ENCODE results near the gene KCNIP4. TPM values are rescaled to one million over a fixed set of nuclear protein-coding genes. Genes with fewer than 3 reads are reported as not detected.

Gene KCNIP4
- polyA plus RNA-seq, 3 donors = 0.09 to 0.25 TPM; not detected in 1

DNA sequence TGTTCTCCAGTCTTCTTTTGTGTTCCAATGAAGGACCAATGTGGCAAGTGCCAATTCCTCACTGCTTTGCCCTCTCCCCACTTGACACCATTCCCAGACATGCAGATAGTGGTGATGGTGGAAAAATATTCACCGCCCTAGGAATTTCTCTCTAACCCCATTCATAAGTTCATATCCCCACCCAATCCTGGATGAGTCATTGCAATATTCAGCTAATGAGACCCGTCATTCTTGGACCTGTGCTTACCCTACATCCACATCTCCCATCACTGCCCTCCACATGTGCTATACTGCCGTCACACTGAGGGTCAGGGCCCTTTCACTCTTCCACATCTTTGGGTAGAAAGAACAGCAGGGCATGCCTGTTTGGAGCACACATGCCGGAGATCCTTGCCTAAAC is 199.2 kb downstream of the KCNIP4 start:
- no peaks in the 10 kb centered on the region for H3K4me1 ChIP-seq (ENCODE audit: control insufficient read depth in 1 of 2, insufficient read depth in 2 of 2, low read length in 2 of 2)
- H3K9ac ChIP-seq (ENCODE audit: insufficient read depth, low read length, poor library complexity, severe bottlenecking) = no peak overlapping the region
- H3K27me3 Mint-ChIP-seq (ENCODE audit: low read depth in 3 of 3) = peaks cover 0 to 2% (median 1%) of the 10 kb centered on the region in 3 donors
- H3K9me3 Mint-ChIP-seq = no peaks in the 10 kb centered on the region
- H3K4me3 Mint-ChIP-seq = no peak overlapping the region
- no peaks in the 10 kb centered on the region for H4K20me1 ChIP-seq (ENCODE audit: insufficient read depth, low read length)
- H2AFZ ChIP-seq (ENCODE audit: insufficient read depth, low read depth, low read length, poor library complexity, severe bottlenecking) = no peak overlapping the region
- H3K27ac Mint-ChIP-seq = no peak overlapping the region
- H3K9me3 ChIP-seq (replicated peaks in 1 of 2; ENCODE audit: control insufficient read depth in 1 of 2, insufficient read depth in 1 of 2, low read length in 2 of 2) = no peaks in the 10 kb centered on the region
- TF ChIP-seq CTCF (IDR thresholded peaks at IDR 0.05) = no peak
- H3K36me3 ChIP-seq (replicated peaks in 1 of 2; ENCODE audit: control insufficient read depth in 1 of 2, insufficient read depth in 2 of 2, low read length in 2 of 2) = no peaks in the 10 kb centered on the region
- no peak overlapping the region for H3K4me2 ChIP-seq (replicated peaks; ENCODE audit: extremely low read depth, low read length, poor library complexity, severe bottlenecking)
- 93% methylated on average over 3 of the region's 4 CpGs for WGBS (ENCODE audit: insufficient coverage)
- no peak overlapping the region for H3K4me3 ChIP-seq (replicated peaks in 1 of 3; ENCODE audit: low read depth in 2 of 3, low read length in 3 of 3)
- no peak for DNase-seq
- no peak overlapping the region for H3K27ac ChIP-seq (ENCODE audit: low read depth in 1 of 2, low read length in 2 of 2)
- H3K27me3 ChIP-seq (ENCODE audit: control insufficient read depth in 2 of 2, insufficient read depth in 2 of 2, low read length in 2 of 2) = no peaks in the 10 kb centered on the region
- intact Hi-C loops (cut with micrococcal nuclease) = no loop called here
- H3K79me2 ChIP-seq (ENCODE audit: insufficient read depth, low read length) = no peaks in the 10 kb centered on the region
- H3K36me3 Mint-ChIP-seq = no peaks in the 10 kb centered on the region
- no peaks in the 10 kb centered on the region for H3K4me1 Mint-ChIP-seq

GRCh38 chr4:21744046-21744445 is 204.5 kb downstream of the KCNIP4 start:
- Histone ChIP-seq H3K4me2 (replicated peaks; ENCODE audit: extremely low read depth, low read length, poor library complexity, severe bottlenecking) (no peak overlapping the region), H3K27me3 (ENCODE audit: control insufficient read depth in 2 of 2, insufficient read depth in 2 of 2, low read length in 2 of 2) (no peaks in the 10 kb centered on the region), H4K20me1 (ENCODE audit: insufficient read depth, low read length) (no peaks in the 10 kb centered on the region), H3K9me3 (replicated peaks in 1 of 2; ENCODE audit: control insufficient read depth in 1 of 2, insufficient read depth in 1 of 2, low read length in 2 of 2) (no peaks in the 10 kb centered on the region), H3K27ac (ENCODE audit: low read depth in 1 of 2, low read length in 2 of 2) (no peak overlapping the region), H2AFZ (ENCODE audit: insufficient read depth, low read depth, low read length, poor library complexity, severe bottlenecking) (no peak overlapping the region), H3K4me1 (ENCODE audit: control insufficient read depth in 1 of 2, insufficient read depth in 2 of 2, low read length in 2 of 2) (no peaks in the 10 kb centered on the region), H3K9ac (ENCODE audit: insufficient read depth, low read length, poor library complexity, severe bottlenecking) (no peak overlapping the region), H3K36me3 (replicated peaks in 1 of 2; ENCODE audit: control insufficient read depth in 1 of 2, insufficient read depth in 2 of 2, low read length in 2 of 2) (no peaks in the 10 kb centered on the region), H3K4me3 (replicated peaks in 1 of 3; ENCODE audit: low read depth in 2 of 3, low read length in 3 of 3) (no peak overlapping the region), H3K79me2 (ENCODE audit: insufficient read depth, low read length) (no peaks in the 10 kb centered on the region)
- TF ChIP-seq CTCF (IDR thresholded peaks at IDR 0.05) = no peak
- peaks cover 0 to 1% (median 0%) of the 10 kb centered on the region in 3 donors for H3K27me3 Mint-ChIP-seq (ENCODE audit: low read depth in 3 of 3)
- H3K4me1 Mint-ChIP-seq = no peaks in the 10 kb centered on the region
- H3K27ac Mint-ChIP-seq = no peak overlapping the region
- no peaks in the 10 kb centered on the region for H3K36me3 Mint-ChIP-seq
- H3K9me3 Mint-ChIP-seq = no peaks in the 10 kb centered on the region
- intact Hi-C loops (cut with micrococcal nuclease) = no loop called here
- no peak for DNase-seq
- H3K4me3 Mint-ChIP-seq = no peak overlapping the region

Measured in CD14-positive monocyte (primary cell).